CD4-positive, alpha-beta T cell treated with Interleukin-21 for 1 hour (primary cell): ENCODE results near the gene XRCC6.
"Not testable (repeated sequence)": the region's sequence is repeated elsewhere in the genome, so short reads cannot be mapped to it uniquely, and the experiment has no call there.

Experiments used
- DNase-seq: peaks from one replicate; pipeline ENCODE4 v3.0.0-alpha.2; 2020

Gene XRCC6

GRCh38 chr22:41654322-41654721 is 33.2 kb downstream of the XRCC6 start:
- no peak for DNase-seq

GRCh38 chr22:41656556-41656955 is 35.5 kb downstream of the XRCC6 start:
- DNase-seq, result no peak

GRCh38 chr22:41657709-41658108 is 36.6 kb downstream of the XRCC6 start:
- DNase-seq, result no peak

GRCh38 chr22:41658869-41659268 is 37.8 kb downstream of the XRCC6 start:
- DNase-seq, result no peak

GRCh38 chr22:41659941-41660340 is 38.8 kb downstream of the XRCC6 start:
- no peak for DNase-seq

GRCh38 chr22:41660416-41660815 is 39.3 kb downstream of the XRCC6 start:
- DNase-seq, result no peak

GRCh38 chr22:41661088-41661487 is 40.0 kb downstream of the XRCC6 start:
- no peak for DNase-seq

- no peak for DNase-seq
Measured at GRCh38 chr22:41661713-41662112, 40.6 kb downstream of the XRCC6 start.

- DNase-seq, result not testable (repeated sequence)
Measured at GRCh38 chr22:41663594-41663993, 42.5 kb downstream of the XRCC6 start.

GRCh38 chr22:41664490-41664889 is 43.4 kb downstream of the XRCC6 start:
- DNase-seq, result no peak

- DNase-seq, result no peak
Measured at GRCh38 chr22:41664951-41665350, 43.9 kb downstream of the XRCC6 start.

- DNase-seq, result no peak
Measured at GRCh38 chr22:41668971-41669911, 48.1 kb downstream of the XRCC6 start.

- DNase-seq, result not testable (repeated sequence)
Measured at GRCh38 chr22:41672096-41672495, 51.0 kb downstream of the XRCC6 start.

GRCh38 chr22:41672780-41673509 is 51.9 kb downstream of the XRCC6 start:
- peak; percentile 20 for DNase-seq

- no peak for DNase-seq
Measured at GRCh38 chr22:41674846-41675340, 53.8 kb downstream of the XRCC6 start.

- no peak for DNase-seq
Measured at GRCh38 chr22:41676134-41676533, 55.0 kb downstream of the XRCC6 start.

- peak; percentile 33 for DNase-seq
Measured at GRCh38 chr22:41681616-41682015, 60.5 kb downstream of the XRCC6 start.

- DNase-seq, result peak; percentile 88
Measured at GRCh38 chr22:41682033-41682807, 61.1 kb downstream of the XRCC6 start.

- DNase-seq, result no peak
Measured at GRCh38 chr22:41683052-41683451, 62.0 kb downstream of the XRCC6 start.

- no peak for DNase-seq
Measured at GRCh38 chr22:41683616-41684015, 62.5 kb downstream of the XRCC6 start.

- DNase-seq, result no peak
Measured at GRCh38 chr22:41684194-41684593, 63.1 kb downstream of the XRCC6 start.

GRCh38 chr22:41686890-41687289 is 65.8 kb downstream of the XRCC6 start:
- not testable (repeated sequence) for DNase-seq

GRCh38 chr22:41687901-41688364 is 66.8 kb downstream of the XRCC6 start:
- DNase-seq, result peak; percentile 12
